ENCODE measurements around the gene CHCHD6. TPM values are rescaled to one million over a fixed set of nuclear protein-coding genes. Genes with fewer than 3 reads are reported as not detected.

CHCHD6 gene
- total RNA-seq, 4 donors from 2014 or later, result 30.3 to 46.5 (median 33.6) TPM

GRCh38 chr3:126672741-126673140, 31.3 kb upstream of the CHCHD6 start:
- no peaks in the 10 kb centered on the region for H3K27me3 ChIP-seq
- TF ChIP-seq EP300 (IDR thresholded peaks at IDR 0.05), result no peak
- no peak for TF ChIP-seq CTCF (IDR thresholded peaks at IDR 0.05)
- TF ChIP-seq POLR2A (IDR thresholded peaks at IDR 0.05), result no peak
- H3K36me3 ChIP-seq, result no peaks in the 10 kb centered on the region
- H3K4me3 ChIP-seq, result no peak overlapping the region
- no peaks in the 10 kb centered on the region for H3K4me1 ChIP-seq
- 85 to 87% methylated on average over 5 to 6 of the region's 6 CpGs for WGBS, 2 donors
- peaks cover 0 to 15% (median 0%) of the 10 kb centered on the region in 4 donors for H3K9me3 ChIP-seq
- no peak overlapping the region for H3K27ac ChIP-seq
- no peak for DNase-seq (ENCODE audit: low spot score in 2 of 2)

GRCh38 chr3:126676919-126677705, 26.9 kb upstream of the CHCHD6 start:
- DNase-seq (ENCODE audit: low spot score in 2 of 2), result no peak
- H3K36me3 ChIP-seq, result no peaks in the 10 kb centered on the region
- WGBS, 2 donors, result 76 to 81% methylated on average over 7 of the region's 7 CpGs
- TF ChIP-seq EP300 (IDR thresholded peaks at IDR 0.05) (no peak), POLR2A (IDR thresholded peaks at IDR 0.05) (no peak), CTCF (IDR thresholded peaks at IDR 0.05) (no peak)
- peaks cover 0 to 15% (median 0%) of the 10 kb centered on the region in 4 donors for H3K9me3 ChIP-seq
- H3K4me3 ChIP-seq, result no peak overlapping the region
- no peak overlapping the region for H3K27ac ChIP-seq
- peaks cover 0 to 14% (median 0%) of the 10 kb centered on the region in 4 donors for H3K4me1 ChIP-seq
- peaks cover 0 to 5% of the 10 kb centered on the region in 2 donors for H3K27me3 ChIP-seq

GRCh38 chr3:126677862-126678503, 26.1 kb upstream of the CHCHD6 start:
- no peak for DNase-seq (ENCODE audit: low spot score in 2 of 2)
- H3K36me3 ChIP-seq, result no peaks in the 10 kb centered on the region
- H3K4me3 ChIP-seq, result no peak overlapping the region
- peaks cover 0 to 15% (median 0%) of the 10 kb centered on the region in 4 donors for H3K4me1 ChIP-seq
- TF ChIP-seq POLR2A (IDR thresholded peaks at IDR 0.05) (no peak), EP300 (IDR thresholded peaks at IDR 0.05) (no peak)
- H3K27me3 ChIP-seq, result peaks cover 0 to 5% of the 10 kb centered on the region in 2 donors
- no peak overlapping the region for H3K27ac ChIP-seq
- 86% methylated on average over 13 of the region's 13 CpGs for WGBS, 2 donors
- H3K9me3 ChIP-seq, result peaks cover 0 to 15% (median 0%) of the 10 kb centered on the region in 4 donors

GRCh38 chr3:126678693-126679317, 25.2 kb upstream of the CHCHD6 start:
- Histone ChIP-seq H3K27me3 (peaks cover 0 to 5% of the 10 kb centered on the region in 2 donors), H3K4me3 (peak overlapping the region in 1 of 4 donors; percentile 4), H3K9me3 (peaks cover 0 to 9% (median 0%) of the 10 kb centered on the region in 4 donors), H3K36me3 (no peaks in the 10 kb centered on the region), H3K27ac (no peak overlapping the region), H3K4me1 (peaks cover 0 to 23% (median 0%) of the 10 kb centered on the region in 4 donors)
- TF ChIP-seq POLR2A (IDR thresholded peaks at IDR 0.05) (no peak), CTCF (IDR thresholded peaks at IDR 0.05) (no peak), EP300 (IDR thresholded peaks at IDR 0.05) (no peak)
- WGBS, 2 donors, result 18 to 43% methylated on average over 24 of the region's 30 CpGs
- no peak for DNase-seq (ENCODE audit: low spot score in 2 of 2)

- no peaks in the 10 kb centered on the region for H3K36me3 ChIP-seq
- DNase-seq (ENCODE audit: low spot score in 2 of 2), result peak; percentile 88 to 94
- no peak overlapping the region for H3K27ac ChIP-seq
- peak overlapping the region in 1 of 4 donors; percentile 4 for H3K4me3 ChIP-seq
- H3K9me3 ChIP-seq, result peaks cover 0 to 4% (median 0%) of the 10 kb centered on the region in 4 donors
- WGBS, 2 donors, result 2 to 4% methylated on average over 11 to 12 of the region's 20 CpGs
- H3K27me3 ChIP-seq, result peaks cover 0 to 5% of the 10 kb centered on the region in 2 donors
- peak; percentile 96 to 98 (median 97) for TF ChIP-seq CTCF (IDR thresholded peaks at IDR 0.05)
- TF ChIP-seq EP300 (IDR thresholded peaks at IDR 0.05), result no peak
- no peak for TF ChIP-seq POLR2A (IDR thresholded peaks at IDR 0.05)
- H3K4me1 ChIP-seq, result peaks cover 0 to 27% (median 0%) of the 10 kb centered on the region in 4 donors
Measured at GRCh38 chr3:126679318-126679751, 24.7 kb upstream of the CHCHD6 start.
